MCF 10A (cell line): ENCODE measurements around the gene CYTH3. TPM values are rescaled to one million over a fixed set of nuclear protein-coding genes. Genes with fewer than 3 reads are reported as not detected.

Source experiments
- BruUV-seq: library from RNA; stranded (reverse); fragments of 400-500 nt; replicated peaks from 2 replicates; lab custom pipeline; 2021; lab: Mats Ljungman, UMichigan
- CTCF ChIA-PET: fragments of 300-600 bp; sonication (Branson Sonifier 250); formaldehyde crosslinking; extraction: SDS; loops from one replicate; lab custom pipeline; 2021; ENCODE audit warnings: antibody characterized with exemption, inconsistent platforms; lab: Yijun Ruan, JAX
- POLR2A ChIA-PET: fragments of 300-600, 350-650 bp; sonication (Branson Sonifier 250); formaldehyde crosslinking; extraction: SDS; loops from one replicate; lab custom pipeline; 2020; ENCODE audit warnings: antibody characterized with exemption, inconsistent platforms; lab: Yijun Ruan, JAX
- DNase-seq: peaks from one replicate; pipeline ENCODE4 v3.0.0-alpha.2; 2018; ENCODE audit not compliant: unreplicated experiment
- H3K27ac Mint-ChIP-seq: one replicate; pipeline ENCODE4 v1.8.0; 2022; ENCODE audit warnings: mild to moderate bottlenecking, low read depth, mixed read lengths; ENCODE audit not compliant: unreplicated experiment
- H3K27me3 Mint-ChIP-seq: one replicate; pipeline ENCODE4 v1.8.0; 2022; ENCODE audit warnings: mixed read lengths; ENCODE audit not compliant: insufficient read depth, unreplicated experiment
- H3K36me3 Mint-ChIP-seq: one replicate; pipeline ENCODE4 v1.8.0; 2022; ENCODE audit warnings: mild to moderate bottlenecking, moderate library complexity, mixed read lengths; ENCODE audit not compliant: insufficient read depth, unreplicated experiment
- H3K4me1 Mint-ChIP-seq: one replicate; pipeline ENCODE4 v1.8.0; 2022; ENCODE audit warnings: mixed read lengths; ENCODE audit not compliant: insufficient read depth, unreplicated experiment
- H3K4me3 Mint-ChIP-seq: one replicate; pipeline ENCODE4 v1.8.0; 2022; ENCODE audit warnings: mild to moderate bottlenecking, moderate library complexity, mixed read lengths; ENCODE audit not compliant: unreplicated experiment
- H3K9me3 Mint-ChIP-seq: one replicate; pipeline ENCODE4 v1.8.0; 2022; ENCODE audit warnings: mixed read lengths; ENCODE audit not compliant: unreplicated experiment
- intact Hi-C: fragments of 100-400 bp; cut with micrococcal nuclease; formaldehyde crosslinking; loops from 2 replicates; pipeline ENCODE4 v1.14.1; 2022
- total RNA-seq: library from RNA; stranded (reverse); gene quantifications from 2 replicates; pipeline ENCODE4 v1.2.3, GENCODE V29; 2022
- TF ChIP-seq, protein P1 (sequence below): fragments of 200-600 bp; IDR thresholded peaks from one replicate; pipeline ENCODE4 v1.8.0; 2022; ENCODE audit warnings: antibody characterized with exemption, mild to moderate bottlenecking; ENCODE audit not compliant: unreplicated experiment

The CYTH3 gene
- total RNA-seq, 1 experiment from 2014 or later = 23.5 TPM

DNA sequence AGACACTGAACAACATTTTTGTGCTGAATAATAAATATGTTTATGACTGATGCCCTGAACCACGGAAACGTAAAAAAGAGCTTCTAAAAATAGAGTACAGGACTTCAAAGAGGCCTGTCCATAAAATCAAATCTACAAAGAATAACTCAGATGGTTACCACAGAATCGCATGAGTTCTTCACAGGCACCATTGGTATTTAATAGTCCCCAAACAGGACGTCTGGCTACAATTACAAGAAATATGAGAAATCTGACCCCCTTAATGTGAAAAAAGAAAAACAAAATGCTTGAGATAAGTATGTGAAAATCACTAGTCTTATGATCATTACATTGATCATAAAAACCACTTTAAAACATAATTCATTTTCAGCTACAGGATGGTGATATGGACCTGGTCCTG is 20.8 kb downstream of the CYTH3 start:
- no peak overlapping the region for H3K27ac Mint-ChIP-seq
- POLR2A ChIA-PET = interaction anchor here (0.5 to 2.2 kb wide), 3 partner anchors 13 to 31 kb away, joined by 3 to 8 read pairs (median 5); no protein-coding TSS in a partner anchor
- no peaks in the 10 kb centered on the region for H3K27me3 Mint-ChIP-seq
- DNase-seq = no peak
- no peaks in the 10 kb centered on the region for H3K36me3 Mint-ChIP-seq
- BruUV-seq = no TSS peak
- TF ChIP-seq, protein P1, sequence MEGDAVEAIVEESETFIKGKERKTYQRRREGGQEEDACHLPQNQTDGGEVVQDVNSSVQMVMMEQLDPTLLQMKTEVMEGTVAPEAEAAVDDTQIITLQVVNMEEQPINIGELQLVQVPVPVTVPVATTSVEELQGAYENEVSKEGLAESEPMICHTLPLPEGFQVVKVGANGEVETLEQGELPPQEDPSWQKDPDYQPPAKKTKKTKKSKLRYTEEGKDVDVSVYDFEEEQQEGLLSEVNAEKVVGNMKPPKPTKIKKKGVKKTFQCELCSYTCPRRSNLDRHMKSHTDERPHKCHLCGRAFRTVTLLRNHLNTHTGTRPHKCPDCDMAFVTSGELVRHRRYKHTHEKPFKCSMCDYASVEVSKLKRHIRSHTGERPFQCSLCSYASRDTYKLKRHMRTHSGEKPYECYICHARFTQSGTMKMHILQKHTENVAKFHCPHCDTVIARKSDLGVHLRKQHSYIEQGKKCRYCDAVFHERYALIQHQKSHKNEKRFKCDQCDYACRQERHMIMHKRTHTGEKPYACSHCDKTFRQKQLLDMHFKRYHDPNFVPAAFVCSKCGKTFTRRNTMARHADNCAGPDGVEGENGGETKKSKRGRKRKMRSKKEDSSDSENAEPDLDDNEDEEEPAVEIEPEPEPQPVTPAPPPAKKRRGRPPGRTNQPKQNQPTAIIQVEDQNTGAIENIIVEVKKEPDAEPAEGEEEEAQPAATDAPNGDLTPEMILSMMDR = no peak
- H3K4me3 Mint-ChIP-seq = no peak overlapping the region
- no peaks in the 10 kb centered on the region for H3K9me3 Mint-ChIP-seq
- intact Hi-C loops = no loop called here
- CTCF ChIA-PET = interaction anchor here (0.6 to 0.7 kb wide), 2 partner anchors 10 to 307 kb away, joined by 3 to 4 read pairs; no protein-coding TSS in a partner anchor
- H3K4me1 Mint-ChIP-seq = peaks cover 51% of the 10 kb centered on the region

DNA sequence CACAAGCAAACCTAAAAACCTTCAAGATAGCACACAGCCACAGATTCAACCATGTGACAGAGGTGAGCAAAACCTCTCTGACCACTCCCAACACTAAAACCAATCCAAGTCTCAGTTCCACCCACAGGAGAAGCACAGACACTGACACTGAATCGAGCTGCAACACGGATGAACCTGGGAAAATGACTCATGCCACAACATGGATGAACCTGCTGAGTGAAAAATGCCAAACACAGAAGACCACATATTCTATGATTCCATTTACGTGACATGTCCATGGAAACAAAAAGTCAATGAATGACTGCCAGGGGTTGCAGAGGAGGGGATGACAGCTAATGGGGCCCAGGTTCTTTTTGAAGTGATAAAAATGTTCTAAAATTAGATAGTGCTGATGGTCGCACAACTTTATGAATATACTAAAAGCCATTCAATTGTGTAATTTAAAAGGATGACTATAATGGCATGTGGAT is 22.0 kb downstream of the CYTH3 start:
- no peaks in the 10 kb centered on the region for H3K9me3 Mint-ChIP-seq
- peak; percentile 65 for DNase-seq
- peaks cover 54% of the 10 kb centered on the region for H3K4me1 Mint-ChIP-seq
- POLR2A ChIA-PET = interaction anchor here (0.6 to 1.2 kb wide), 3 partner anchors 8 to 50 kb away, joined by 3 to 6 read pairs (median 4); no protein-coding TSS in a partner anchor
- intact Hi-C loops = no loop called here
- H3K27me3 Mint-ChIP-seq = no peaks in the 10 kb centered on the region
- CTCF ChIA-PET = no interaction called here
- TF ChIP-seq, protein P1 = no peak
- H3K4me3 Mint-ChIP-seq = peak overlapping the region; percentile 35
- BruUV-seq = no TSS peak
- no peak overlapping the region for H3K27ac Mint-ChIP-seq
- H3K36me3 Mint-ChIP-seq = no peaks in the 10 kb centered on the region

- TF ChIP-seq, protein P1 = no peak
- Mint-ChIP-seq H3K27me3 (no peaks in the 10 kb centered on the region), H3K27ac (peak overlapping the region; percentile 52), H3K9me3 (no peaks in the 10 kb centered on the region), H3K36me3 (no peaks in the 10 kb centered on the region), H3K4me3 (no peak overlapping the region), H3K4me1 (peaks cover 54% of the 10 kb centered on the region)
- POLR2A ChIA-PET = interaction anchor here (0.8 to 2.2 kb wide), 5 partner anchors 21 to 74 kb away, joined by 3 to 12 read pairs (median 3); no protein-coding TSS in a partner anchor
- CTCF ChIA-PET = interaction anchor here (0.6 to 1.3 kb wide), 5 partner anchors 9 to 21 kb away, joined by 3 to 9 read pairs (median 4); no protein-coding TSS in a partner anchor
- BruUV-seq = no TSS peak
- no peak for DNase-seq
- intact Hi-C loops = no loop called here
Observed at GRCh38 chr7:6249043-6249442, 23.4 kb downstream of the CYTH3 start.

GRCh38 chr7:6248581-6248980 is 23.8 kb downstream of the CYTH3 start:
- Mint-ChIP-seq H3K27ac (peak overlapping the region; percentile 52), H3K4me1 (peaks cover 54% of the 10 kb centered on the region), H3K9me3 (no peaks in the 10 kb centered on the region), H3K4me3 (no peak overlapping the region), H3K36me3 (no peaks in the 10 kb centered on the region), H3K27me3 (no peaks in the 10 kb centered on the region)
- peak; percentile 80 for DNase-seq
- BruUV-seq = no TSS peak
- TF ChIP-seq, protein P1 = no peak
- CTCF ChIA-PET = interaction anchor here (0.6 to 1.3 kb wide), 5 partner anchors 9 to 21 kb away, joined by 3 to 9 read pairs (median 4); no protein-coding TSS in a partner anchor
- POLR2A ChIA-PET = interaction anchor here (0.8 to 2.2 kb wide), 5 partner anchors 20 to 74 kb away, joined by 3 to 12 read pairs (median 3); no protein-coding TSS in a partner anchor
- intact Hi-C loops = no loop called here
